Measurements from ENCODE around the gene F7. TPM values are rescaled to one million over a fixed set of nuclear protein-coding genes. Genes with fewer than 3 reads are reported as not detected.

The F7 gene
- total RNA-seq, 1 experiment from 2014 or later = 0.26 TPM

DNA sequence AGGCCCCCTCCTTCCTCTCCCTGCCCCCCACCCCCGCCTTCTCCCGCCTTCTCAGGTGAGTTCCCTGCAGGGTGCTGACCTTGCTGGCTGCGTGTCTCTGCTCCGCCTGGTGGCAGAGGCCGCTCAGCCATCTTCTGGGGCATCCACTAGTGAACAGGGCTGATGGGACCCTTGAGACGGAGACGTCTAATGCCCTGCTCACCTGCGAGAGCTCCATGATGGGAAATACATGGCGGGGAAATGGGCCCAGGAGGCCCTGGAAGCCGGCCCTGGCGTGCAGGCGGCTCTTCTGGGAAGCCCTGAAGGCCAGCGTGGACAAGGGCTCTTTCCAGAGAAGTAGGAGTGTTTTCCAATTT, 15.2 kb upstream of the F7 start (continued):
- no peak for TF ChIP-seq KAT7 (CRISPR knock-in tag; IDR thresholded peaks at IDR 0.05; ENCODE audit: borderline replicate concordance)

GRCh38 chr13:113090806-113091205, 14.8 kb upstream of the F7 start:
- peaks cover 14% of the 10 kb centered on the region for H3K4me1 Mint-ChIP-seq
- H3K9me3 Mint-ChIP-seq = no peaks in the 10 kb centered on the region
- ChIA-PET POLR2A (interaction anchor here (0.8 to 1.0 kb wide), 2 partner anchors 15 to 39 kb away, joined by 3 to 4 read pairs; partner anchors contain the start of gene F7), CTCF (interaction anchor here (0.6 to 3.3 kb wide), 17 partner anchors 8 to 301 kb away, joined by 3 to 15 read pairs (median 4); partner anchors contain the start of genes F10 and PROZ)
- no peak overlapping the region; the same call in 1 of the 2 replicates for H3K4me3 Mint-ChIP-seq
- H3K27ac Mint-ChIP-seq = peak overlapping the region; percentile 86
- TF ChIP-seq NFYB (CRISPR knock-in tag; conservative IDR thresholded peaks at IDR 0.05; ENCODE audit: low read depth) (no peak), ELF4 (CRISPR knock-in tag; IDR thresholded peaks at IDR 0.05; ENCODE audit: low read depth) (no peak), KAT7 (CRISPR knock-in tag; IDR thresholded peaks at IDR 0.05; ENCODE audit: borderline replicate concordance) (no peak), ZNF121 (CRISPR knock-in tag; IDR thresholded peaks at IDR 0.05) (no peak), TP53 (CRISPR knock-in tag; IDR thresholded peaks at IDR 0.05) (no peak), ETV6 (CRISPR knock-in tag; IDR thresholded peaks at IDR 0.05) (no peak), NR2C2 (CRISPR knock-in tag; IDR thresholded peaks at IDR 0.05) (no peak), ARID4B (CRISPR knock-in tag; IDR thresholded peaks at IDR 0.05; ENCODE audit: borderline replicate concordance) (no peak), STAT6 (CRISPR knock-in tag; conservative IDR thresholded peaks at IDR 0.05; ENCODE audit: low read depth) (no peak), EMX1 (CRISPR knock-in tag; IDR thresholded peaks at IDR 0.05) (no peak), HMGA2 (CRISPR knock-in tag; IDR thresholded peaks at IDR 0.05) (no peak), JUN (CRISPR knock-in tag; IDR thresholded peaks at IDR 0.05) (no peak), FOXK1 (CRISPR knock-in tag; IDR thresholded peaks at IDR 0.05) (no peak), ZNF671 (CRISPR knock-in tag; IDR thresholded peaks at IDR 0.05) (no peak), NR1H2 (CRISPR knock-in tag; IDR thresholded peaks at IDR 0.05) (no peak), ZNF138 (CRISPR knock-in tag; conservative IDR thresholded peaks at IDR 0.05) (no peak), AFF4 (CRISPR knock-in tag; IDR thresholded peaks at IDR 0.05; ENCODE audit: borderline replicate concordance) (no peak)
- TF ChIP-seq, protein P1, sequence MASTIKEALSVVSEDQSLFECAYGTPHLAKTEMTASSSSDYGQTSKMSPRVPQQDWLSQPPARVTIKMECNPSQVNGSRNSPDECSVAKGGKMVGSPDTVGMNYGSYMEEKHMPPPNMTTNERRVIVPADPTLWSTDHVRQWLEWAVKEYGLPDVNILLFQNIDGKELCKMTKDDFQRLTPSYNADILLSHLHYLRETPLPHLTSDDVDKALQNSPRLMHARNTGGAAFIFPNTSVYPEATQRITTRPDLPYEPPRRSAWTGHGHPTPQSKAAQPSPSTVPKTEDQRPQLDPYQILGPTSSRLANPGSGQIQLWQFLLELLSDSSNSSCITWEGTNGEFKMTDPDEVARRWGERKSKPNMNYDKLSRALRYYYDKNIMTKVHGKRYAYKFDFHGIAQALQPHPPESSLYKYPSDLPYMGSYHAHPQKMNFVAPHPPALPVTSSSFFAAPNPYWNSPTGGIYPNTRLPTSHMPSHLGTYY (CRISPR knock-in tag; IDR thresholded peaks at IDR 0.05) = no peak
- ATAC-seq = no peak
- no peaks in the 10 kb centered on the region for H3K27me3 Mint-ChIP-seq (ENCODE audit: low read depth)
- H3K36me3 Mint-ChIP-seq = peaks cover 6% of the 10 kb centered on the region
- no peak for DNase-seq (ENCODE audit: low spot score)

Measured in WTC11 (cell line).